Activated CD8-positive, alpha-beta memory T cell treated with anti-CD3 and anti-CD28 coated beads, Interleukin-2, amount 50 U/mL, for 24 hours (primary cell): Measurements from ENCODE around the gene DRC3.

Experiments
- DNase-seq: peaks from one replicate; pipeline ENCODE4 v3.0.0-alpha.2; 2020; ENCODE audit errors: extremely low read depth

Gene DRC3

GRCh38 chr17:18045691-18046350 is 73.2 kb downstream of the DRC3 start:
- DNase-seq = no peak

- no peak for DNase-seq
Observed at GRCh38 chr17:18055597-18055996, 82.9 kb downstream of the DRC3 start.

GRCh38 chr17:18056214-18056613 is 83.6 kb downstream of the DRC3 start:
- DNase-seq = no peak

GRCh38 chr17:18059283-18059682 is 86.6 kb downstream of the DRC3 start:
- no peak for DNase-seq

GRCh38 chr17:18064053-18064452 is 91.4 kb downstream of the DRC3 start:
- no peak for DNase-seq

- no peak for DNase-seq
Observed at GRCh38 chr17:18065546-18065945, 92.9 kb downstream of the DRC3 start.
